ENCODE results near the gene PACS1. TPM values are rescaled to one million over a fixed set of nuclear protein-coding genes. Genes with fewer than 3 reads are reported as not detected.
A peak's percentile ranks its signal among the peaks of the same experiment; 100 is the strongest.

PACS1 gene
- polyA plus RNA-seq, 3 donors = 48.0 to 59.2 (median 53.1) TPM

DNA sequence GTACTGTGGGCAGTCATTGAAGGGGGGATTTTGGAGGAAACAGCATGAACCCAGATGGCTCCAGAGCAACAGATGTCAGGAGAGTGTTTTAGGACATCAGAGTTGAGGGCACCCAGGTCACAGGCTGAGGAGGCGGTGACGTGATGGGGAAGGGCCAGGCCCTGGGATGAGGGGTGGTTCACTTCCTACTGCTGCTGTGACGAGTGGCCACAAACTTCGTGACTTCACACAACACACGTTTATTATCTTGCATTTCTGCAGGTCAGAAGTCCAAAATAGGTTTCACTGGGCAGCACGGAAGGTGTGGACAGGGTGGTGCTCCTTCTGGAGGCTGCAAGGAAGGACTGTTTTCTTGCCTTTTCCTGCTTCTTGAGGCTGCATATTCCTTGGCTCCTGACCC is 120.7 kb downstream of the PACS1 start:
- DNase-seq (ENCODE audit: extremely low read depth in 1 of 11, low read depth in 9 of 11, low spot score in 4 of 11) = no peak

DNA sequence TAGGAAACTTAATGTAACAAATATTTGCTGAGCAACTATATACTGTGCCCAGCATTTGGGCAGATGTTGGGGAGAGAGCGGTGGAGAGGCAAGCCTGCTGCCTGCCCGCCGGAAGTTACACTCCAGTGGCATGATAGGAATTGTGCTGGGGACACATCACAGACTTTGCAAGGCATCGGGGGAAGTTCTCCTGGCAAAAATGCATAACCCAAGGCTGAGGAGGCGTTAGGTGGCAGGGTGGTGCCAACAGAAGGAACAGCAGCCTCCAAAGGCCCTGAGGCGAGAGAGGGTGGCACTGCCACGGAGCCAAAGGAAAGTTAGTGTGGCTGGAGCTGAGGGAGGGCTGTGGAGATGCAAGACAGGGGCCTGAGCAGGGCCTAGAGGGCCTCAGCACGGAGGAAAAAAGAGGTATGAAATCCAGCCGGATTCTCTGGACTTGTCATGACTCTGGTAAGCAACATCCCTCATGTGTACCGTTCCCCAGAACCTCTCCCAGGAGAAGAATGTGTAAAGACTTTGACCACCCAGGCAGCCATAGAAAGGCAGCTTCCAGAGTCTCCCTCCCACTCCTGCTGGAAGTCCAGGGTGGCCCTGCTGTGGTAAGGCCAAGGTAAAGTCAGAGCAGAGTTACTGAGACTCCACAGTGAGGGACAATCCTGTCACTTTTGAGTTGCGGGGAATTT is 122.2 kb downstream of the PACS1 start:
- DNase-seq (ENCODE audit: extremely low read depth in 1 of 11, low read depth in 9 of 11, low spot score in 4 of 11) = no peak

DNA sequence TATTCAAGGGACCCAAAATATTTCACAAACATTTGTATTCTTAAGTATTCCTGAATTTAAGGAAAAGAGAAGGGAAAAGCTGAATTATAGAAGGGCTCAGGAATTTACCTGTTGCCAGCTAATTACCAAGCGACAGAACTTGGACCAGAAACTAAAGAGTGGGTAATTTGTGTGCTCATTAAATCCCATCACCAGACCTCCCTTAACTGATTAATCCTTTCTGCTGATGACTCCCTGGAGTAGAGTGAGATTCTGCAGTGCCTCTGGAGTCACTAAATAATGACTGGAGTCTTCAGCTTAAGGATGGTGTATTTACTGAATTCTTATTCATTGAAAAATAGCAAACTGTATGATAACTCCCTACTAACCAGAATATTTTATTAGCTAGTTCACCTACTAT is 124.3 kb downstream of the PACS1 start:
- DNase-seq (ENCODE audit: extremely low read depth in 1 of 11, low read depth in 9 of 11, low spot score in 4 of 11) = no peak

DNA sequence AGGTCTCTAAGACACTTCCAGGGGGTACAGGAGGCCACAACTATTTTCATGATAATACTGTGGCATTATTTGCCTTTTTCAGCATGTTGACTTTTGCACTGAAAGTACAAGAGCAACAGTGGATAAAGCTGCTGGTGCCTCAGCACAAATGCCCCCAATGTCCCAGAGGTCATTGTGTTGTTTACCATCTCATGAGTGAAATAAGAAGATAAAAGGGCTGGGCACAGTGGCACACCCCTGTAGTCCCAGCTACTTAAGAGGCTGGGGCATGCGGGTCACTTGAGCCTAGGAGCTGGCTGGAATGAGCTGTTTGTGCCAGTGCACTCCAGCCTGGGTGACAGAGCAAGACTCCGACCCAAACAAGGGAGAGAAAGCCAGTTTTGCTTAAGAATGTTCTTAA is 125.8 kb downstream of the PACS1 start:
- DNase-seq (ENCODE audit: extremely low read depth in 1 of 11, low read depth in 9 of 11, low spot score in 4 of 11) = no peak

DNA sequence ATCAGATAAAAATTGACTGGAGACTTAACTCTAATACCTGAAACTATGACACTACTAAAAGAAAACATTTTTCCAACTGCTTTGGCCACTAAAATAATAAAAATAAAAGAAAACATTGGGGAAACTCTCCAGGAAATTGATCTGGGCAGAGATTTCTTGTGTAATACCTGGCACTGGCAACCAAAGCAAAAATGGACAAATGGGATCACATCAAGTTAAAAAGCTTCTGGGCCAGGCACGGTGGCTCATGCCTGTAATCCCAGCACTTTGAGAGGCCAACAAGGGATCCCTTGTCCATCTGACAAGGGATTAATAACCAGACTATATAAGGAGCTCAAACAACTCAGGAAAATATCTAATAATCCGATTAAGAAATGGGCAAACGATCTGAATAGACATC is 133.8 kb downstream of the PACS1 start:
- no peak for DNase-seq (ENCODE audit: extremely low read depth in 1 of 11, low read depth in 9 of 11, low spot score in 4 of 11)

DNA sequence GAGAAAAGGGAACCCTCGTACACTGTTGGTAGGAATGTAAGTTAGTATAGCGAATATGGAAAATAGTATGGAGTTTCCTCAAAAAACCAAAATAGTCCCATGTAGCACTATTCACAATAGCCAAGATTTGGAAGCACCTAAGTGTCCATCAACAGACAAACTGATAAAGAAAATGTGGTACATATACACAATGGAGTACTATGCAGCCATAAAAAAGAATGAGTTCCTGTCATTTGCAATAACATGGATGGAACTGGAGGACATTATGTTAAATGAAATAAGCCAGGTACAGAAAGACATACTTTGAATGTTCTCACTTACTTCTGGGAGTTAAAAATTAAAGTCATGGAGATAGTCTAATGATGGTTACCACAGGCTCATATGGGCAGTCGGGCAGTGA is 134.3 kb downstream of the PACS1 start:
- no peak for DNase-seq (ENCODE audit: extremely low read depth in 1 of 11, low read depth in 9 of 11, low spot score in 4 of 11)

DNA sequence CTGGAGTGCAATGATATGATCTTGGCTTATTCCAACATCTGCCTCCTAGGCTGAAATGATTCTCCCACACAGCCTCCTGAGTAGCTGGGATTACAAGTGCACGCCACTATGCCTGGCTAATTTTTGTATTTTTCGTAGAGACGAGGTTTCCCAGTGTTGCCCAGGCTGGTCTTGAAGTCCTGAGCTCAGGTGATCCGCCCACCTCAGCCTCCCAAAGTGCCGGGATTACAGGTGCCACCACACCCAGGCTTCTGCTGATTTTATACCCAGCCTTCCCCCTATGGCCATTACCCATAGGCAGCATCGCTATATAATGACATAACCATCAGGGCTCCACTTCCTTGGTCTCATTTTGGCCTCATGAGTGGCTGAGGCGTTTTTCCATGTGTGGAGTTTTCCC is 137.7 kb downstream of the PACS1 start:
- no peak for DNase-seq (ENCODE audit: extremely low read depth in 1 of 11, low read depth in 9 of 11, low spot score in 4 of 11)

DNA sequence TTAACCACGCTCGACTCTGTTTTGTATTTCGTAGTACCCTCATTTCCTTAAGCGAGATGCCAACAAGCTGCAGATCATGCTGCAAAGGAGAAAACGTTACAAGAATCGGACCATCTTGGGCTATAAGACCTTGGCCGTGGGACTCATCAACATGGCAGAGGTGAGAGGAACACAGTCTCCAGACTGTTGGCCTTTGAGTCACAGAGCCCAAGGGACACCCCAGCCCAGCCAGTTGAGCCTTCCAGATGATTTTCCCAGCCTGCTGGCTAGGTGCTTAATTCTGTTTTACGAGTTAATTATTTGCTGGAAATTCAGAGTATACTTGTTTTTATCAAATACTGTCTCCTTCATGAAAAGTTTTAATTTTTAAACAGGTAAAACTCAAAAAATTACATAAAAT is 141.0 kb downstream of the PACS1 start:
- DNase-seq (ENCODE audit: extremely low read depth in 1 of 11, low read depth in 9 of 11, low spot score in 4 of 11) = no peak

DNA sequence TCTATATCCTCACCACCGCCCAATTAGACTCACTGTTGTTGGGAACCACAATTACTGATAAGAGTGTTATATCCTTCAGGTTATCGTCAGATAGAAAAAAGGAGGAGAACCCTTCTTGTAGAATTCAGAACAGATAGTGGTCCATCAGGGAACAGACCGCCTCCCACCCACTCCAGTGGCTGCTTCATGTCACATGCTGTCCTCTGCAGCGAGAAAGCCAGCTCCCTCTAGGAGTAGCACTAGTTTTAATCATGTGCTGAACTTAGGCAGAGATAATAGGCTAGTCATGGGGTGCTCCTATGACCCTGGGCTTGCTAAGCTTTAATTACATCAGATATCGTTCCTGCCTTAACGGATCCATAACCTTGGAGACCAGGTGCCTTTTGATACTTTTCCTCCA is 146.8 kb downstream of the PACS1 start:
- DNase-seq (ENCODE audit: extremely low read depth in 1 of 11, low read depth in 9 of 11, low spot score in 4 of 11) = no peak

DNA sequence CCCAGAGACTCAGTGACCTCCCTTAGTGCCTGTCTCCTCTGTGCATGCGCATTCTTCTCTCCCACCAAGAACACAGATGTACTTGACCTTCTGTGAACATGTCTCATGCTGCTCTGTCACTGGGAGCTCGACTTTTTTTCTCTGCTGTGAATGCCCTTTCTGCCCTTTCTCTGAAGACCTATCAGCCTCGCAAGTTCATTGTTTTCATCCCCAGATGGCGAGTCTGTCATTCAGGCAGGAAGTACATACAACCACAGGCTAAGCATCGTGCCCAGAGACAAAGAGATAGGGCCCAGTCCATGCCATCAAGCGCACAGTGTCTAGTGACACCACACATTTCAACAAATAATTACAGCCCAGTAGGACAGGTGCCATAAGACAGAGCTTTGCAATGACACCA is 148.0 kb downstream of the PACS1 start:
- DNase-seq (ENCODE audit: extremely low read depth in 1 of 11, low read depth in 9 of 11, low spot score in 4 of 11) = no peak

DNA sequence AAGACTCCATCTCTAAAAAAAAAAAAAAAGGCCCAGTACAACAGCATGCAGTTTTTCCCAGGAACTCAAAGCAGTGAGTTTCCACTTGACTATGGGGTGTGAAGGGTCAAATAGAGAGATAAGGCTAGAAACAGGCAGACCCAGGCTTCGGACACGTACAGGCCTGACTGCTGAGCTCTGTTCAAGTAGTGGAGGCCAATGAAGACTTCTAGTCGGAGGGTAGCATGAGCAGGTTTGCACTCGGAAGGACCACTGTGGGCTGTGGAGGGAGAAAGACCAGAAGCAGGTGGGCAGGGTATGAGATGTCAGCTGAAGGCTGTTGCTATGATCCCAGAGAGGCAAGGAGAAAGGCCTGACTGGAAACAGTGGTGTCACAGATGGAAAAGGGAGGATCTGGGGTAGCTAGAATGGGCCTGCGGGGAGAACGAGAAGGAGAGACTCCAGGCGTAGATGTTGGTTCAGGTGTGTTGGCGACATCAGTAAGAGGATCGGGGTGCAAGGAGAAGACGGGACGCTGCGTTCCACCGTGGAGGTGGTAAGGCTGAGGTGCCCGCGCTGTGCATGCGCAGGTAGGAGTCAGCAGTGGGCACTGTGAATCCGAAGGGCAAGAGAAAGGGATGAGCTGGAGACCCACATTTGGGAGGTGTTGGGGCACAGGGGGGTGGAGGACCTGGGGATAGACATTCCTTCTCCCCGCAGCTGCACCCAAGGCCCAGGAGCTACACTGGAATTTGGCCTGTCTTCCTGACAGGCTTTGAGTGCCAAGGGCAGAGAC is 149.0 kb downstream of the PACS1 start:
- DNase-seq (ENCODE audit: extremely low read depth in 1 of 11, low read depth in 9 of 11, low spot score in 4 of 11) = no peak

DNA sequence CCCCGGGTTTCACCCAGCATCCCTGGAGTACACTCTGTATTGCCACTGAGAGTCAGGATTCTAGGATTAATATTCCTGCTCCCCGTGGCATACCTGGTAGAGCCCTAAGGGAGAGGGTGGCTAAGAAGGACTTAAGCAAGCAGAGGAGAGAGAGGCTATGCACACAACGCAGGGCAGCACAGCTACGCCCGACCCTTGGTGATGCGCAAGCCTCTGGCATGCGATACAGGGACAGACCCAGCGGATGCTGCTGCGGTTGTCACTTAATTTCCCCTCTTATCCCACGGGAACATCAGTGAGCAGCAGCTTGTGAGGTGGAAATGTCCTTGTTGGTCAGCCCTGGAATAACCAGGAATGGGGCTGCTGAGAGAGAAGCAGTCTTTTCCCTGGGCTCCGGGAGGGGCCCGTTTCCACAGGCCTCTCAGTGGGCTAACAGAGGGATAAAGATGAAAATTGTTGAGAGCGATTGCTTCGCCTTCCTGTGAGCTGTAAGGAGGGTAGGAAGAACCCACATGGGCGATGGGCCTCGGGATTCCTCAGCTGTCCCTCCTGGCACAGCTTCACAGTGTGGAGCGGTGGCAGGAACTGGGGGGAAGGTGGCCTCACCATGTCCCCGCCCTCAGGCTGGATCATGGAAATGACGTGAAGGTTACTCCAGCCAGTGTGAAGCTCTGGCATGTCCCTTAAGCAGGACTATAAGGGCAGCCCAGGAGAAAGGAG is 149.9 kb downstream of the PACS1 start:
- no peak for DNase-seq (ENCODE audit: extremely low read depth in 1 of 11, low read depth in 9 of 11, low spot score in 4 of 11)

DNA sequence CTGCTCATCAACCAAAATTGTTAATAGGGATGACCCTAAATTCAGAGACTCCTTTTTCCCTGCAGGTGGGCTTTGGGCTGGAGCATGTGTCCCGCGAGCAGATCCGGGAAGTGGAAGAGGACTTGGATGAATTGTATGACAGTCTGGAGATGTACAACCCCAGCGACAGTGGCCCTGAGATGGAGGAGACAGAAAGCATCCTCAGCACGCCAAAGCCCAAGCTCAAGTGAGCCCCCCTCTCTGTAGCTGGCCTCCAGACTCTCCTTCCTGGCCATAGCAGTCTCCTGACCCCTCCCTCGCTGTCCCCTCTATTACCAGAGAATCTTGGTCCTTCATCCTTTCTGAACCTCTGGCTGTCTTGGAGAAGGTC is 150.5 kb downstream of the PACS1 start:
- DNase-seq (ENCODE audit: extremely low read depth in 1 of 11, low read depth in 9 of 11, low spot score in 4 of 11) = no peak

DNA sequence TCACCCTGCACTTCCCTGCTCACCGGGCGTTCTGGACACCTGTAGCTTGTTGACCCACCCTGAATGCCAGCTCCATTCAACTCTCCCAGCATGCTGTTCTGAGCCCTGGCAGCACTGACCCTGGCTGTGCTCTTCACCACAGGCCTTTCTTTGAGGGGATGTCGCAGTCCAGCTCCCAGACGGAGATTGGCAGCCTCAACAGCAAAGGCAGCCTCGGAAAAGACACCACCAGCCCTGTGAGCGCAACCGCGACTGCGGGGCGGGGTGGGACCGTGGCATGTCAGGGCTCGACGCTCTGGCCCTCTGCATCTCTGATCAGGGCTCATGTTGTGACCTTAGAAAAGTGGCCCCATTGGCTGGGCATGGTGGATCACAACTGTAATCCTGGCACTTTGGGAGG is 150.9 kb downstream of the PACS1 start:
- no peak for DNase-seq (ENCODE audit: extremely low read depth in 1 of 11, low read depth in 9 of 11, low spot score in 4 of 11)

DNA sequence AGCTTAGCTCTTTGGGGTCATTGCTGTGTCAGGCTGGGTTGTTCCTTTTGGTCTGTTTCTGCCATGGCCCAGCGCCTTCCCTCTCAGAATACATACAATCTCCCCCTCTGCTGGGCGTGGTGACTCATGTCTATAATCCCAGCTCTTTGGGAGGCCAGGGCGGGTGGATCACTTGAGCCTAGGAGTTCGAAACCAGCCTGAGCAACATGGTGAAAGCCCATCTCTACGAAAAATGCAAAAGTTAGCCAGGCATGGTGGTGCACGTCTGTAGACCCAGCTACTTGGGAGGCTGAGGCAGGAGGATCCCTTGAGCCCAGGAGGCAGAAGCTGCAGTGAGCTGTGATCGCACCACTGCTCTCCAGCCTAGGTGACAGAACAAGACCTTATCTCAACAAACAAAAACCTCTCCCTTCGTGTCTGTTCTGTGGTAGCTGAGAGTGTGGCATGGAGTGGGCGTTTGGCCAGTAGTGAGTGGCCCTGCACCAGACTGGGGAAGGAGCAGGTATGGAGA is 151.7 kb downstream of the PACS1 start:
- no peak for DNase-seq (ENCODE audit: extremely low read depth in 1 of 11, low read depth in 9 of 11, low spot score in 4 of 11)

DNA sequence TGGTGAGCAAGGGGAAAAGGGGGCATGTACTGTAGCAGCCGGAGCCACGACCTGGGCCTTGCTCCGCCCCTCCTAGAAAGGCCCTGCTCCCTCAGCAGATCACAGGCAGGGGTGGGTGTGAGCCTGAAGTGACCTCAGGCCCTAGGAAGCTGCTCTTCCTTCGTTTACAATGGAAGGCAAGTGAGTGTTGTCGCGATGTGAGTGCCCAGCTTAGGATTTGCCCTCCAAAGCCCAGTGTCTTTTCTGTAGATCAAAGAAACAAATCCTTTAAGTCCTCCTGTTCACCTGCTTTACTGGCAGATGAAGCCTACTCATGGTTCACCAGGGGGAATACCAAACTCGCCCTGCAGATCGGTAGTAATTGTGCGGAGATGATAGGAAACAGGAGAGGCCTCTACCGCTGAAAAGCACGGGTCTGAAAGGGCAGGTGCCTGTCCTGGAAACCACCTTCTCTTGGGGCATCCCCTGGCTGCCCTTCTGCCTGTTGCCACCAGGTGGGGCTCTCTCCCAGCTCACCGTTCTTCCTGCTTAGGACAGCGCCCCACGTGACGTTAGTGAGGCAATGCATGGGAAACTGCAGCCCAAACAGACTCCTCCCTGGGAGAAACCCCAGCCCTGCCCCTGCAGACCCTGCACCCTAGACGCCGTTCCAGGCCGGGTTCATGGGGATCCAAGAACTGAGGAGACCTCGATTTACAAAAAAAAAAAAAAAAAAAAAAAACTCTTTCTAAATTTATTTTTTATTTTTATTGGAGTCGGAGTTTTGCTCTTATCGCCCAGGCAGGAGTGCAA is 152.5 kb downstream of the PACS1 start:
- DNase-seq (ENCODE audit: extremely low read depth in 1 of 11, low read depth in 9 of 11, low spot score in 4 of 11) = peak; percentile 71 to 88 (median 83)

DNA sequence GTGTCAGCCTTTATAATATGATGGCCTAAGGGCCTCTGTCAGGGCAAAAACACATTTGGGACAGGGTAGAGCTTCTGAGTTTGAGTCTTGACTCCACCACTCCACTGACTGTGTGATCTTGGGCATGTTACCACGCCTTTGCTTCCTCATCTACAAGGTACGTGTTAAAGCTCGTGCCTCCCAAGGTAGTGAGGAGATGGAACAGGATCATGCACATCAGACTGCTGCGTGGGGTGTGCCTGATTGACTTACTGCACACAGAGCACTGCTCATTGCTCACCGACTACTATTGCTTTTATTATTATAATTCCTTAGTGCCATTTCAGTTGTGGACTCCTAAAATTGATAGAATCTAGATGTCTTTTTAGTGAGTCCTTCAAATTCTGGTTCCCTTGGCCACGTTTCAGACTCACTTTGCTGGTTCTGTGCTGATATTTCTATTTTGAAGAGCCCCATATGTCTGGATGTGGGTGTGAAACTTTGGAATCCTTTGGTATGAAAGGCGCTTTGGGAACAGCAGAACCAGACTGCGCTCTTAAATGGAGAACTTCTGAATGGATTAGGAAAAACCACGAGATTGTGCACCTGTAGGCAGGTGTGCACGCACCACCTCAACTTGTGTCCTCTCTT is 154.3 kb downstream of the PACS1 start:
- DNase-seq (ENCODE audit: extremely low read depth in 1 of 11, low read depth in 9 of 11, low spot score in 4 of 11) = no peak

DNA sequence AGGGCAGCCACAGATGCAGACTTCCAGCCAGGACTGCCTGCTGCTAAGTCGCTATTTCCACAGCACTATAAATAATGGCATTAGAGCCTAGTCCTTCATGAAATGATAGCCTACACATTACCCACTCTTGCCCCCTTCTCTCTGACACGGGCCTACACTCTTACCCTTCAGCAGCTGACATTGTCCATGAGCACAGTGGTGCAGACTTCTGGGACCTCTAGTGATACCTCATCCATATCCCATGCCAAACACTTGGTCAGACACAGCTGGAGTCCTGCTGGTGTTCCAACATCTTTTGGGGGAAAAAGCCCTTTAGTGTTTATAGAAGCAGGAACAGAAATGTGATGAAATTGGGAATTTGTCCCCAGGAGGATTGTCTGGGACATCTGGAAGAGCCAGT is 155.0 kb downstream of the PACS1 start:
- DNase-seq (ENCODE audit: extremely low read depth in 1 of 11, low read depth in 9 of 11, low spot score in 4 of 11) = no peak

DNA sequence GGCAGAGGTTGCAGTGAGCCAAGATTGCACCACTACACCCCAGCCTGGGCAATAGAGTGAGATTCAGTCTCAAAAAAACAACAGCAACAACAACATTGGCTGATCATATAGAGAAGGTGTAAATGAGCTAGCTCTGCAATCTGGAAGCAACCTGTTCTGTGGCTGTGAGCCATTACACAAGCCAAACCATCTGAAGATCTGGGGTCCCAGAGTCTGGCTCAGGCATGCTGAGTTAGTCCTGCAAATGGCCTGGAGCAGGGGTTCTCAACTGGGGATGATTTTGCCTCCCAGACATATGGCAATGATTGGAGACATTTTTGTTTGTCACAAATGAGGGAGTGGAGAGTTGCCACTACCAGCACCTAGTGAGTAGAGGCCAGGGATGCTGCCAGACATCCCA is 156.0 kb downstream of the PACS1 start:
- DNase-seq (ENCODE audit: extremely low read depth in 1 of 11, low read depth in 9 of 11, low spot score in 4 of 11) = no peak
